NCI-H2227 treated with DMSO at 0.1 percent for 48 hours (cell line): ENCODE results near the gene IFITM5.
"Not testable (repeated sequence)": the region's sequence is repeated elsewhere in the genome, so short reads cannot be mapped to it uniquely, and the experiment has no call there.

Experiments used
- DNase-seq: peaks from one replicate; lab custom pipeline; 2025; lab: John Stamatoyannopoulos, UW

Gene IFITM5

DNA sequence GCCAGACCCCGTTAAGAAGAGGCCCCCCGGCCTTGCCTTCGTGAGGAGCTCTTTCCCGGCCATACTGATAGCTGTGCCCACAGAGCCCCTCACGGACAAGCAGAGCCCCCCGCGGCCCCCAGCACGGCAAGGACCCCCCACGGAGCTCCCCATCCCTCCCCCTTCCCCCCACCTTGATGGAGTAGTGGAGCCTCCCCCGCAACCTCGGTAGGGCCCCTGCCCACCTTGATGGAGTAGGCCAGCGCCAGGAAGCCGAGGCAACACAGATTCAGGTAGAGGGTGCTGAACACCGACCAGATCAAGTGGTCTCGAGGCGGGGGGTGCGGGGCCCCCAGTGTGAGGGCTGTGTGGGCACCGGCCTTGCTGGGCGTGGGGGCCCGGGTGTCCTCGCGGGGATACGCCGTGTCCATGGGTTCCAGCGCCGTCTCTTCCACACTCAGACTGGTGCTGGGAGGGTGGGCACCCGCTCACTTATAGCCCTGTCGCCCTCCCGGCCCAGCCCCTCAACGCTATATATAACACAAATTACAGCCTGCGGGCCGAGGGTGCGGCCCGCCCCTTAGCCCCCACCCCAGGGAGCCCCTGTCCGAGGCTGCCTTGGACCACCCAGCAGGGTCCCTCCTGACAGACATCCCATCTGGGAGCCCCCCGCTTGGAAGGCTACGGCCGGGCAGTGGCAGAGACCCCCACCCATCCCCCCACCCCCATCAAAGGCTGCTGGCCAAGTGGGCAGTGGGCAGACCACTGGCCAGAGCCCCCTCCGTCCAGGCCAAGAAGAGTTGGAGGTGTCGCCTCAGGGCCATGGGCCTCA, at the start of gene IFITM5:
Gene IFITM5 (minus strand): TSS at position 446 of the 811 bp plus-strand sequence. CDS start 36 bp downstream, at position 410.
- DNase-seq = no peak

DNA sequence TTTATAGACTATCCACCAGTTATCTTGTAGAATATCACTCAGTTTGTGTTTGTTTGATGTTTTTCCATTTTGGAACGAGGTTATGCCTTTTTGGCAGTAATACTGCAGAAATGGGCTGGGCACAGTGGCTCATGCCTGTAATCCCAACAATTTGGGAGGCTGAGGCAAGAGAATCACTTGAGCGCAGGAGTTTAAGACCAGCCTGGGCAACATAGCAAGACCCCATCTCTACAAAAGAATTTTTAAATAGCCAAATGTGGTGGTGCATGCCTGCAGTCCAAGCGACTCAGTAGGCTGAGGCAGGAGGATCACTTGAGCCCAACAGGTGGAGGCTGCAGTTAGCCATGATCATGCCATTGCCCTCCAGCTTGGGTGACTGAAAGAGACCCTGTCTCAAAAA, 47.2 kb upstream of the IFITM5 start:
- no peak for DNase-seq

DNA sequence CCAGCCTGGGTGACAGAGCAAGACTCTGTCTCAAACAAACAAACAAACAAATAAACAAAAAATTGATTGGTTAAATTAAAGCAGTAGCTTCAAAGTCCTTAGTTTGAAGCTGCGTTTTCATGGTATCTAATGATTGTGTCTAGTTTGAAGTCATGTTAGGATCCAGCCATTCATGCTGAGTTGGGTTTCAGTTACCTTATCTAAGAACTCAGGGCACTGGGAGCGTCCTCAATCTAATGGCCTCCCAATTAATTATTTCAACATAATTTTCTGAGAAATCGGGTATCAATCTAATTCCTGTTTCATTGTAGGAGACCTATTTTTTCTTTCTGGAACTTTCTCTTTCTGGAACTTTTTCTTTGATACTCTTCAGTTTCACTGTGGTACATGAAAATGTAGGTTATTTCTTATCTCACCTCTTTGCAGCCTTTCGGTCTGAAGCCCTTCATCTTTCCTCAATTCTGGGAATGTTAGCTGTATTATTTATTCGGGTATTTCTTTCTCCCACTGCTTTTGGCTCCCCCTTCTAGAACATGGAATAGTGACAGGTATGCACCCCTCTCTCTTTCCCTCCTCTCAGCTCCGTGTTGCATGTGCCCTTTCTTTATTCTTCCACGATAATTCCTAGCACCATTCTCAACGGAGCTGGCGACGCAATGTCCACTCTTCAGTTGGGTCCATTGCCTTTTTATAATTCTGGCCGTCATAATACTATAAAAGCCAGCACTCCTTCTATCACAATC, 45.7 kb upstream of the IFITM5 start:
- DNase-seq = no peak

DNA sequence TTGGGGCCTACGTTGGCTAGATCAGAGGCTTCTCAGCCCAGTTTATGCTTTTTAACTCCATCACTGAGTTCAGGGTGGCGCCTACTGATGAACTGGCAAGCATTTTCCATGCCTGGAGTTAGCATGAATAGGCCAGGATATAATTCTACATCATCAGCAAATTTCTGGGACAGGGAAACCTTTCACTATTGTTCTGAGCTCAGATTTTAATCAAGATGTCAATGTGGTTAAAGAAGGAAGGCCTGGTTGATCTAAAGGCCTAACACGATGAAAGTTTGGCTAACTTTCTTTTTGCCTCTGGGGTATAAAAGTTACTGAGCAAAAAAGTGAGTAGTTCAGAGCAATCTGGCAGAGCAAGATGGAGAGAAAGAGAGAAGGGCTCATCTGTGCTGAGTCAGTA, 43.0 kb upstream of the IFITM5 start:
- DNase-seq = no peak

DNA sequence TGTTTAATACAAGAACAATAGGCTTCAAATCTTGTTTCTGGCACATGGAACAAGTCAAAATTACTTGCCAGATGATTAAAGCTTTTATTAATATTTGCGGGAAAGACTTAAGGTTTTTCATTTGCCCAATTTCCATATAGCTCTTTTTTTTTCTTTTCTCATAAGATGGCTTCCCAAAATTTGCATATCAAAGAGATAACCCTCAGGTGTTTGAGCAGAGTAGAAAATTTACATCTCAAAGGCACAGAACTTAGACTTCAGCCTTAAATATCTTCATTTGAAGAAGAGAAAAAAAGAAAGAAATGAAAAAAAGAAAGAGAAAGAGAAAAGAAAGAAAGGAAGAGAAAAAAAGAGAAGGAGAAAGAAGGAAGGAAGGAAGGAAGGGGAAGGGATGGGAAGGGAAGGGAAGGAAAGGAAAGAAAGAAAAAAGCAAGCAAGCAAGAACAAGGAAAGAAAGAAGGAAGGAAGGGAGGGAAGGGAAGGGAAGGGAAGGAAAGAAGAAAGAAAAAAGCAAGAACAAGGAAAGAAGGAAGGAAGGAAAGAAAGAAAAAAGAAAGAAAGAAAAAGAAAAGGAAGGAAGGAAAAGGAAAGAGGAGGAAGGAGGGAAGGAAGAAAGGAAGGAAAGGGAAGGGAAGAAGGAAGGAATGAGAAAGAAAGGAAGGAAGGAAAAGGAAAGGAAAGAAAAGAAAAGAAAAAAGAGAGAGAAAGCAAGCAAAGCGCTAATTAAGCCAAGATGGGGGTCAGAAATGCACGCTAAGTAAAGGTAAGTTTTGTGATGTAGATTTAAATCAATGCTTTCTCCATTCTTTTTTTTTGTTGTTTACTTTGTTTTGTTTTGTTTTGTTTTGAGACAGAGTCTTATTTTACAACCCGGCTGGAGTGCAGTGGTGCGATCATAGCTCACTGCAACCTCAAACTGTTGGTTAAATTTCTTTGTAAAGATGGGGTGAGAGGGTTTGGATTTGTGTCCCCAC, 41.5 kb upstream of the IFITM5 start:
- DNase-seq = no peak

DNA sequence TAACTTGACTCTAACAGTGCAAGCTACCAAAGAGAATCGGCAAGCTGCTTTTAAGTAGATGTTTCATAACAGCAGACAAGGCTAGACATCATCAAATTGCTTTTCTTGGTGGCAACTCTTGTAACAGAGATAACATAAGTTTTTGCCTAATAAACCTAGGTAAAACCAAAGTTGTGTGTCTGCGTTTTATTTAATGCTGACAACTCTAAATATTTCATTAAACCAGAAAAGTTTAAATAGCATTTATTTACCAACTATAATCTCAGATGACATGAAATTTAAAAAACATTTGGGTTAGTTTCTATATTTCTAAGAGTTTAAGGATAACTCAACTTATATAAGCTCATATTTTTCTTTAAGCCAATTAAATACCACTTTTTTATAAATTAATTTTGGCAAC, 40.6 kb upstream of the IFITM5 start:
- no peak for DNase-seq

DNA sequence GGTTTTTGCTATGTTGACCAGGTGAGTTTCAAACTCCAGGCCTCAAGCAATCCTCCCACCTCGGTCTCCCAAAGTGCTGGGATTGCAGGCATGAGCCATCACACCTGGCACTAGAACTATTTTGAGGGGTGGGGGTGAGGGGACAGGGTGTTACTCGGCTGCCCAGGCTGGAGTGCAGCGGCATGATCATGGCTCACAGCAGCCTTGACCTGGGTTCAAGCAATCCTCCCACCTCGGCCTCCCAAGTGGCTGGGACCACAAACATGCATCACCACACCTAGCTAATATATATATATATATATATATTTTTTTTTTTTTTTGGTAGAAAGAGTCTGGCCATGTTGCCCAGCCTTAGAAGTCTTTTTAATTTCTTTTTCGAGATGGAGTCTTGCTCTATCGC, 38.4 kb upstream of the IFITM5 start:
- no peak for DNase-seq

DNA sequence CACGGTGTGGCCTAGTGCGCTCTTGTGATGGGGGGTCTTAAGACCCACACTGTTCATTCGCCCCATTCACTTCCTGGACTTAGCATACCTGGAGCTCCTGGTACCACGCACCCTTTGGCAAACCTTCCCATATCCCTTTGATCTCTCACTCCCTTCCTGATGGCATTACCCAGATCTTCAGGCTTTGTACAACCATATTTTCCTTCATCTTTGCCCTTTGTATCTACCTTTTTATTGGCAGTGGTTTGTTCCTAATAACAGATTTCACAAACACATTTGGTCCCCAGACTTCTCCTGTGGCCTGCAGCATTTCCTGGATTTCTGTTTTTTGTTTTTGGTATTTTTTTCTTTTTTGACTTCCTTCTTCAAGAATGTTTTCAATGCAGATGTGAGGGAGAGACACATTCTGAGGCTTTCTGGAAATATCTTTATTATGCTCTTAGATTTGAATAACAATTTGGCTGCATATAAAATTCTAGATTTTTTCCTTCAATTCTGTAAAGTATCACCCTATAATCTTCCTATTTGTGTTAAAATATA, 37.4 kb upstream of the IFITM5 start:
- no peak for DNase-seq

DNA sequence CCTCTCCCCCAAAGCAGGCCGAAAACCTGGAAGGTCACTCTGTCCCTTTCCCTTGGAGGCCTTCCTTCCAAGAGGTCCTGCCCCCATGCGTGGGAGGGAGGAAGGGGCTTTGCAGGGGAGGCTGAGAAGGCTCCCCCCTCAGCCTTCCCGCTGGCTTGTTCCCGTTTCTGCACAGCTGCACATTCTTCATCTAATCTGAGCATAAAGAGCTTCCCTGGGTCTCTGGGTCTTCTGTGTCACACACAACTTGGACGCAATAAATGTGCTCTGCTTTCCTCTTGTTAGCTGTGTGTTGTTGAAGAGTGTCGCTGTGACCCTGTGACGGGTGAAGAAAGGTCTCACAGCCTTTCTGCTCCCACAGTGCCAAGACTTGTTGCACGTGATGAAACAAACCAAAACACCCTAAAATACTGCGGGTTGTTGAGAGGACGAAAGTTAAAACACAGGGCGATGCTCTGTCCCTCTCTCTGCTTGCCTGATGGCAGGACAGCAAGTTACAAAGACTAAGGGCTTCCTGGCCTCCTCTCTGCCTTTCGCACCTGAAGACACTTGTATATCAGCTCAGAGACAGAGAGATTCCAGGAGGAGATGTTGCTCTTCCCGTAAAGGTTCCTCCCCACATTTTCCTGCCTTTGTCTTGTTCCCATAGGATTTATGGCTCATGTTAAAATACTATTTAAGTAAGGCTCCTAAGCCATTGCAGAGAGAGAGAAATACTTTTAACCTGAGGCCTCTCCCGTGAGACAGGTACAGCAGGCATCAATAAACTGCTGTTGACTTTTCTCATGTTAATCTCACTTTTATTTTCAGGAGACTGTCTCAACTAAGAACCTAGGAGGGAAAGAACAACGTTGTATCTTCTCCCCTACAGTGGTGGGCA, 36.7 kb upstream of the IFITM5 start:
- no peak for DNase-seq

DNA sequence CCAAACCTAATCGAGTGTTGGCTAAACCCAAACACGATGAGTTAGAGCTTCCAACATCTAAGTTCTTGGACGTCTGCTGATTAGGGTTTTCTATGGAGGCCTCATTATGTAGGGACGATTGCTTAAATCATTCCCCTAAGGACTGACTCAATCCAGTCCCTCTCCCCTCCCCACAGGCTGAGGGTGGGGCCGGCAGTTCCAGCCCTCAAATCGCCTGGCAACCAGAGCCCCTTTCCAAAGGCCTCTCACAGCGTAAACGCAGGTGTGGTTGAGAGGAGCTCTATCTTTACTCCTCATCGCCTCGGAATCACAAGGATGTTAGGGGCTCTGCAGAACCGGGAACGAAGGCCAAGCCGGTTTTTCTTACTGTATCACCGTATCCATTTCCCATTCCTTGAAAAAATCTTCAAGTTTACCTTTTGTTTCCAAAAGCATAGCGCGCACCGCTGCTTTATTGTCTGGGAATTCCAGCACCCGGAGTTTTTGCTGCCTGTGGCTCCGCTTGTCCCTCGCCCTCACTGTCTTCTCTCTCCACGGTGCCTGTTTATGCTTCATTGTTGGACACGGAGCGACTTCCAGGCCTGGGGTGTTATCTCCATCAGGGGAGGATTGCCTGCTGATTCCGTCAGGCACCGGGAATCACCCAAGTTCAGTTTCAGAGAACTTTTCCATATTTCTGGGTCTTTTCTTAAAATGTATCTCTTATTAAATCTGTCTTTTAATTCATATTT, 35.1 kb upstream of the IFITM5 start:
- DNase-seq = no peak

DNA sequence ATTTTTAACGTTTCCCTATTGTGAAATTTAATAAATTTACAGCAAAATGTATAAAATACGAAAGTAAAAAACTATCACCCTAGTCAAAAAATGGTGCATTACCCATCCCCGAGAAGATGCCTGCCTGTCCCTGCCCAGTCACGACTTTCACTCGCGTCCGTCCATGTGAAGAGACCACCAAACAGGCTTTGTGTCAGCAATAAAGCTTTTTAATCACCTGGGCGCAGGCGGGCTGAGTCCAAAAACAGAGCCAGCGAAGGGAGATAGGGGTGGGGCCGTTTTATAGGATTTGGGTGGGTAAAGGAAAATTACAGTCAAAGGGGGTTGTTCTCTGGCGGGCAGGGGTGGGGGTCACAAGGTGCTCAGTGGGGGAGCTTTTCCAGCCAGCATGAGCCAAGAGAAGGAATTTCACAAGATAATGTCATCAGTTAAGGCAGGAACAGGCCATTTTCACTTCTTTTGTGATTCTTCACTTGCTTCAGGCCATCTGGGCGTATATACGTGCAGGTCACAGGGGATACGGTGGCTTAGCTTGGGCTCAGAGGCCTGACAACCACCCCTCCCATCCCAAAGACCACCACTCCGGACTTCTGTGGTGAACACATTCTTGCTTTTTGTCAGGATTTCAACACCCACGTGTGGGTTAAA, 34.4 kb upstream of the IFITM5 start:
- DNase-seq = not testable (repeated sequence)

DNA sequence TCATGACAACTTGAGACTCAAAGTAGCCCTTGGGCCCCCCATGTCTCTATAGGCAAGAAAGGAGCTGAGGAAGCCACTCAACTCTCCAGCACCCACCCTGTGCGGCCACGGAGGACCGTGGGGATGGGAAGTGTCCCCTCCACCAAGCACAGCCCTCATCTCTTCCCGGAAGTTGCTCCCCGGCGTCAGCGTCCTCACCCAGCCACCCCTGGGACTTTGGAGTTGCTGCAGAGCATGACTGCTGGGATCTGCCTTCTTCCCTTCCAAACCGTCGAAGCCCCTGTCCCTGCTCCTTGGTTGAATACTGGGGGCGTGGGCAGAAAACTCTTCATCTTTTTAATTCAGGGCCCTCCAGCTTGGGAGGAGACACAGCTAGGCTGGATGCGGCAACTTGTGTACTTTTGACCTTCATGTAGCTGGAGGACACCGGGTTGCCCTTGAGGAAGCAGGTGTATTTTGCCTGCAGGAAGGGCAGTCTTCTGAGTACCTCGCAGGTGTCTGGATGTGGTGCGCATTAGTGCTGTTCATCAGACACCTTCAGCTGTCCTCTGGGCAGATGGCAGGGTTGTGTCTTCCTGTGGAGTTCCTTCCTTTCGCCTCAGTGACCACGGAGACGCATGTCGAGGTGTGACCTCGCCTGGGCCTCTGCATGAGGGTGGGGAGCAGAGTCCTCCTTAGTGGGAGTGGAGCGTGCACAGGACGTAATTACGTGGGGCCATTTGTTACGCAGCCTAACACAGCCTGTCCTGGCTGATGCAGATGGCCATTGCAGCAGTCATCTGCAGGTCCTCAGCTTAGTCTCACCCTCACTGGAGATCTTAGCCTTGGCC, 33.5 kb upstream of the IFITM5 start:
- no peak for DNase-seq

DNA sequence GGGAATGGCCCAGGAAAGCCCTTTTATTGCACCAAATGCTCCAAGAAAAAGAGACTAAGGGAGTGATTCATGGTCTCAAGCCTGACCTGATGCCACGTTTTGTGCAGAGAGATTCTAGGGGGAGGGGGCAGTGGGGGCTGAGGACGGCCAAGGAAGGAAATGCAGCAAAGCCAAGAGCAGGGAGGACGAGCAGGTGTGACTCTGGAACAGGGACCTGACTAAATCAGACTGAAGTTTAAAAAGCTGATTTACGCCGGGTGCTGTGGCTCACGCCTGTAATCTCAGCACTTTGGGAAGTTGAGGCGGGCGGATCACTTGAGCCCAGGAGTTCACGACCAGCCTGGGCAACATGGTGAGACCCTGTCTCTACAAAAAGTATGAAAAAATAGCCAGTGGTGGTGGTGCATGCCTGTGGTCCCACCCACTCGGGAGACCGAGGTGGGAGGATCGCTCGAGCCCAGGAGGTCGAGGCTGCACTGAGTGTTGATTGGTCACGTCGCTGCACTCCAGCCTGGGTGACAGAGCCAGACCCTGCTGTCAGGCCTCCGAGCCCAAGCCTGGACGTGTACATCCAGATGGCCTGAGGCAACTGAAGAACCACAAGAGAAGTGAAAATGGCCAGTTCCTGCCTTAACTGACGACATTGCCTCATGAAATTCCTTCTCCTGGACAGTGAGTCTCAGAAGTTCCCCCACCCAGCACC, 32.2 kb upstream of the IFITM5 start:
- no peak for DNase-seq

DNA sequence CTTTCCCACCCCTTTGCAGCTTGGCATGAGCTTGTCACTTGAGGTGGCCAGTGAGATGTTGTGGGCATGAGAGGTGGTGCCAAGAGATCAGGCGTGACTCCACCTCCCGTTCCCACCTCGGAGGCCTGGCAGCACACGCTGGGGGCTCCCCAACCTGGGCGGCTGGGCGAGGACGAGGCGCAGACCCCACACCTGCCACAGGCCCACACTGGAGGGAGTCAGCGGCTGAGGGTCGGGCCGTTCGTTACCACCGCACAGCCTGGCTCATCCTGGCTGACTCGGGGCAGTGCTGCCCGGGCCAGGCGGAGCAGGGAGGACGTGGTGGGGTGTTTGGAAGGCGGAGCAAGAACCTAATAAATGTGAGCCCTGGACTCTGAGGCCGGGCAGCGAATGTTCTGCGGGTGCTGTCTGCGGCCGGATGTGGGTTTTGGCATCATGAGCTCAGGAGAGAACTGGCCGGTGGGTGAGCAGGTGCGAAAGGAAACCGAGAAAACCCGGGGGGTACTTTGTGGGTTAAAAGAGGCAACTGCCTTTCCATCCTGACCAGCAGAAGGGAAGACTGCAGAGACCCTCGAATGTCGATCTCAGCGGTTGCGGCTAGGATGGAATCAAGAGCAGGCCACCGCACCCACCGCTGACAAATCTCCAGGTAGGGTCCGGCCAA, 31.5 kb upstream of the IFITM5 start:
- no peak for DNase-seq

DNA sequence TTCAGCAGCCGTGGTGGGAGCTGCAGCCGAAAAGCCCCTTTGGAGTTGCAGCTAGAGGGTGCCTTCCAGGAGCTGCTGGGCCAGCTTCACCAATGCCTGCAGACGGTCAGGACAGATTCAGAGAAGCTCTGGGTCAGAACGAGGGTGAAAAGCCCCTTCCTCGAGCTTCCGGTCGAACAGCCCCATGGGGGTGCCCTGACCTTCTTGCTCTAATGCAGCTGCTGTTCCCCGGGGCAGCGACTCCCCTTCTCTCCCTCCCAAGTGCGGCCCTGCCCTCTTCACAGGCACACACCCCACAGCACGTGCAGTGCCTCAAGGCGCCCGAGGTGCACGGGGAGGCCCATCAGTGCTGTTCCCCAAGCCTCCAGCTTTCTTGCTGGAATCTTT, 31.0 kb upstream of the IFITM5 start:
- no peak for DNase-seq

DNA sequence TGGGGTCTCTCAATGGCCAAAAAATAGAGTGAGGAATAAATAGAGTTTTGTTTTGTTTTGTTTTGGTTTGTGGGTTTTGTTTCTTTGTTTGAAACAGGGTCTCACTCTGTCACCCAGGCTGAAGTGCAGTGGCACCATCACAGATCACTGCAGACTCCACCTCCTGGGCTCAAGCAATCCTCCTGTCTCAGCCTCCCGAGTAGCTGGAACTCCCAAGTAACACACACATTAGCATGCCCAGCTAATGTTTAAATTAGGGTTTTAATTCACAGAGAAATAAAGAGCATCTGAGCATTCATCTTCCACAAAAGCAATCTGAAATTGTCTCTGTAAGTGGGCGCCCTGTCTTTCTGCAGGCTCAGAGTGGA, 30.5 kb upstream of the IFITM5 start:
- no peak for DNase-seq

DNA sequence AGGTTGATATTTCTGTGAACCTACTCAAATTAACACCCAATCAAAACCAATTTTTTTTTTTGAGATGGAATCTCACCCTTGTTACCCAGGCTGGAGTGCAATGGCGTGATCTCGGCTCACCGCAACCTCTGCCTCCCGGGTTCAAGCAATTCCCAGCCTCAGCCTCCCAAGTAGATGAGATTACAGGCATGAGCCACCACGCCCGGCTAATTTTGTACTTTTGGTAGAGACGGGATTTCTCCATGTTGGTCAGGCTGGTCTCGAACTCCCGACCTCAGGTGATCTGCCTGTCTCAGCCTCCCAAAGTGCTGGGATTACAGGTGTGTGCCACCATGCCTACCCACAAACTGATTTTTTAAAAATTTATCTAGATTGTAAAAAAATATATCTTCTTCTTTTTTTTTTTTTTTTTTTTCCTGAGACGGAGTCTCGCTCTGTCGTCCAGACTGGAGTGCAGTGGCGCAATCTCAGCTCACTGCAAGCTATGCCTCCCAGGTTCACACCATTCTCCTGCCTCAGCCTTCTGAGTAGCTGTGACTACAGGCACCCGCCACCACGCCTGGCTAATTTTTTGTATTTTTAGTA, 29.3 kb upstream of the IFITM5 start:
- DNase-seq = not testable (repeated sequence)
